Glutamatergic neuron (in vitro differentiated cells): ENCODE results near the gene RAD51B. TPM values are rescaled to one million over a fixed set of nuclear protein-coding genes. Genes with fewer than 3 reads are reported as not detected.

ENCODE experiments used
- DNase-seq: peaks from one replicate; pipeline ENCODE4 v3.0.0; 2022
- H3K27ac Mint-ChIP-seq: one replicate; pipeline ENCODE4 v1.8.0; 2020; ENCODE audit warnings: mild to moderate bottlenecking, mixed read lengths, inconsistent platforms; ENCODE audit not compliant: unreplicated experiment
- H3K27me3 Mint-ChIP-seq: one replicate; pipeline ENCODE4 v1.8.0; 2020; ENCODE audit warnings: mild to moderate bottlenecking, moderate library complexity, mixed read lengths, inconsistent platforms; ENCODE audit not compliant: unreplicated experiment
- H3K36me3 Mint-ChIP-seq: one replicate; pipeline ENCODE4 v1.8.0; 2020; ENCODE audit warnings: mild to moderate bottlenecking, mixed read lengths, inconsistent platforms; ENCODE audit not compliant: unreplicated experiment
- H3K4me1 Mint-ChIP-seq: one replicate; pipeline ENCODE4 v1.8.0; 2020; ENCODE audit warnings: mild to moderate bottlenecking, low read depth, mixed read lengths, inconsistent platforms; ENCODE audit not compliant: unreplicated experiment
- H3K4me3 Mint-ChIP-seq: one replicate; pipeline ENCODE4 v1.8.0; 2020; ENCODE audit warnings: mild to moderate bottlenecking, mixed read lengths, inconsistent platforms; ENCODE audit not compliant: unreplicated experiment
- H3K9me3 Mint-ChIP-seq: one replicate; pipeline ENCODE4 v1.8.0; 2020; ENCODE audit warnings: mild to moderate bottlenecking, moderate library complexity, mixed read lengths, inconsistent platforms; ENCODE audit not compliant: unreplicated experiment
- CTCF ChIP-seq: fragments of 200-600 bp; sonication (generic); IDR thresholded peaks from one replicate; pipeline ENCODE4 v1.5.0; 2021; ENCODE audit not compliant: partially characterized antibody, unreplicated experiment
- total RNA-seq: library from RNA; stranded (reverse); fragmentation: NEBNext Ultra II Directional; extraction: Animal tissue kit (Norgen Biotek cat#: 25700); gene quantifications from one replicate; pipeline ENCODE4 v1.2.1, GENCODE V29; 2021; ENCODE audit not compliant: unreplicated experiment

The RAD51B gene
- total RNA-seq, 1 donor from 2014 or later = 9.7 TPM

- H3K4me3 Mint-ChIP-seq = no peak overlapping the region
- no peaks in the 10 kb centered on the region for H3K9me3 Mint-ChIP-seq
- H3K4me1 Mint-ChIP-seq = peaks cover 2% of the 10 kb centered on the region
- DNase-seq = no peak
- H3K36me3 Mint-ChIP-seq = no peaks in the 10 kb centered on the region
- H3K27me3 Mint-ChIP-seq = no peaks in the 10 kb centered on the region
- no peak overlapping the region for H3K27ac Mint-ChIP-seq
- no peak for TF ChIP-seq CTCF
Measured at GRCh38 chr14:68458840-68459469, 639.4 kb downstream of the RAD51B start.

- Mint-ChIP-seq H3K36me3 (no peaks in the 10 kb centered on the region), H3K4me3 (no peak overlapping the region), H3K9me3 (no peaks in the 10 kb centered on the region), H3K27ac (no peak overlapping the region), H3K27me3 (no peaks in the 10 kb centered on the region), H3K4me1 (peaks cover 2% of the 10 kb centered on the region)
- DNase-seq = no peak
- TF ChIP-seq CTCF = no peak
Measured at GRCh38 chr14:68459480-68460136, 640.0 kb downstream of the RAD51B start.

GRCh38 chr14:68460541-68460940 lies 641.0 kb downstream of the RAD51B start:
- no peak for TF ChIP-seq CTCF
- Mint-ChIP-seq H3K27ac (no peak overlapping the region), H3K9me3 (no peaks in the 10 kb centered on the region), H3K4me1 (peaks cover 2% of the 10 kb centered on the region), H3K4me3 (no peak overlapping the region), H3K27me3 (no peaks in the 10 kb centered on the region), H3K36me3 (no peaks in the 10 kb centered on the region)
- DNase-seq = no peak

- no peaks in the 10 kb centered on the region for H3K9me3 Mint-ChIP-seq
Measured at GRCh38 chr14:68461086-68461485, 641.5 kb downstream of the RAD51B start.

More at GRCh38 chr14:68461086-68461485, 641.5 kb downstream of the RAD51B start:
- Mint-ChIP-seq H3K27ac (no peak overlapping the region), H3K4me3 (no peak overlapping the region), H3K27me3 (no peaks in the 10 kb centered on the region), H3K4me1 (peaks cover 2% of the 10 kb centered on the region), H3K36me3 (no peaks in the 10 kb centered on the region)
- TF ChIP-seq CTCF = no peak
- no peak for DNase-seq
